IMR-90 (cell line): ENCODE measurements around the gene NEMP1.

Experiments used
- BHLHE40 ChIP-seq: fragments of 150-350 bp; IDR thresholded peaks from 2 replicates; pipeline ENCODE4 v1.6.1; 2016; ENCODE audit warnings: mild to moderate bottlenecking, low read depth, low read length
- CTCF ChIP-seq: conservative IDR thresholded peaks from 2 replicates; pipeline ENCODE4 v1.5.1; 2012; ENCODE audit warnings: mild to moderate bottlenecking, low read depth, low read length, improper control_type of control experiment
- POLR2A ChIP-seq: IDR thresholded peaks from 2 replicates; pipeline ENCODE4 v1.6.1; 2012; ENCODE audit warnings: mild to moderate bottlenecking, low read depth, low read length
- RAD21 ChIP-seq: IDR thresholded peaks from 2 replicates; pipeline ENCODE4 v1.6.1; 2012; ENCODE audit warnings: low read length, improper control_type of control experiment
- RFX5 ChIP-seq: IDR thresholded peaks from 2 replicates; pipeline ENCODE4 v1.8.0; 2012; ENCODE audit warnings: low read depth, mild to moderate bottlenecking, low read length, moderate library complexity
- TF ChIP-seq, protein P1 (sequence below): fragments of 150-350 bp; IDR thresholded peaks from 2 replicates; pipeline ENCODE4 v1.6.1; 2017; ENCODE audit warnings: mild to moderate bottlenecking, antibody characterized with exemption, low read length, low read depth

DNA sequence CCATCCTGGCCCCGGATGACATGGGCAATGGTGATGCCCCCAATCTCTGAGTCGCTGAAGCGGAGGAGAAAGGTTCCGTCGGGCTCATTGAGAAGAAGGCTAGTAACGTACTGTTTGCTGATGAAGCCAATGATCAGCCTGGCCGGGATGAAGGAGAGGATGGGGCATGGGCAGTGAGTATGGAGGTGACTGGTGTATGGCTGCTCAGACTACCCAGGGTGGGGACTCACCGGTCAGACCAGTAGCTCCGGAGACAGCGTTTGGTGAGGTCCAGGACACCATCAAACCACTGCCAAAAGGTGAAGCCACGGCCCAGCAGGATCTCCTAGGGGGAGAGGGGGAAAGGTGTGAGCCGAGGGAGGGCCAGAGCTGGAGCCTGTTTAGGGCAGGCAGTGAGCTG, 21.2 kb upstream of the NEMP1 start:
- TF ChIP-seq CTCF (no peak), RAD21 (no peak), POLR2A (no peak), BHLHE40 (no peak), RFX5 (no peak)
- TF ChIP-seq, protein P1, sequence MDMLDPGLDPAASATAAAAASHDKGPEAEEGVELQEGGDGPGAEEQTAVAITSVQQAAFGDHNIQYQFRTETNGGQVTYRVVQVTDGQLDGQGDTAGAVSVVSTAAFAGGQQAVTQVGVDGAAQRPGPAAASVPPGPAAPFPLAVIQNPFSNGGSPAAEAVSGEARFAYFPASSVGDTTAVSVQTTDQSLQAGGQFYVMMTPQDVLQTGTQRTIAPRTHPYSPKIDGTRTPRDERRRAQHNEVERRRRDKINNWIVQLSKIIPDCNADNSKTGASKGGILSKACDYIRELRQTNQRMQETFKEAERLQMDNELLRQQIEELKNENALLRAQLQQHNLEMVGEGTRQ: no peak
